Erythroblast (primary cell): ENCODE results near the gene TK2.
"Not testable (repeated sequence)": the region's sequence is repeated elsewhere in the genome, so short reads cannot be mapped to it uniquely, and the experiment has no call there.

Experiments
- GATA1 ChIP-seq: IDR thresholded peaks from 2 replicates; pipeline ENCODE4 v1.6.1; 2011; ENCODE audit warnings: low read depth, mild to moderate bottlenecking, control low read depth, low read length, moderate library complexity
- POLR2A ChIP-seq: IDR thresholded peaks from 2 replicates; pipeline ENCODE4 v1.6.1; 2011; ENCODE audit warnings: mild to moderate bottlenecking, low read length

DNA sequence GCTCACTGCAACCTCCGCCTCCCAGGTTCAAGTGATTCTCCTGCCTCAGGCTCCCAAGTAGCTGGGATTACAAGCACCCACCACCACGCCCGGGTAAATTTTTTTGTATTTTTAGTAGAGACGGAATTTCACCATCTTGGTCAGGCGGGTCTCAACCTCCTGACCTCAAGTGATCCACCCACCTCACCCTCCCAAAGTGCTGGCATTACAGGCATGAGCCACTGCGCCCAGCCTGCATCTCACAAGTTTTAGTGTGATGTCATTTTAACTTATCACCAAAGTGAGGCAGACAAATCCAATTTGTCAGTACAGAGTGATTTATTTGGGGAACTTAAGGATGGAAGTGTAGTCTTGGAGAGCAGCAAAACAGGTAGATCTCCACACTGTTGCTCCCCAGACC is 83.3 kb downstream of the TK2 start:
- TF ChIP-seq POLR2A, GATA1: not testable (repeated sequence)
